ENCODE results near the gene DDX49. TPM values are rescaled to one million over a fixed set of nuclear protein-coding genes. Genes with fewer than 3 reads are reported as not detected.

Gene DDX49
- total RNA-seq, 1 experiment from 2014 or later: 47.9 TPM

DNA sequence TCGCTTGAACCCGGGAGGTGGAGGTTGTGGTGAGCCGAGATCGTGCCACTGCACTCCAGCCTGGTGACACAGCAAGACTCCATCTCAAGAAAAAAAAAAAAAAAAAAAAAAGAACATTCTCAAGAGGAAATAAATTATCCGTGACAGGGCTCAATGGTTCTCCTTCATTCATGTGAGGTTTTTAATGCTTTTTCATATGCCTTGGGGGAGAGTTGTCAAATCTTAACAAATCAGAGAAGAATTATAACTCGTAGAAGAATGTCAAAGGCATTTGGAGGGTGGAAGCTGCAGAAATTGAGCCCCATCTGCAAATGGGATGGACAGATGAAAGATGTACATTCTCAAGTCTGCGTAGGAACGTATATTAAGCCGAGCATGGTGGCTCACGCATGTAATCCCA is 56.4 kb downstream of the DDX49 start:
- no peaks in the 10 kb centered on the region for H3K36me3 Mint-ChIP-seq
- DNase-seq (ENCODE audit: low spot score) (no peak), ATAC-seq (no peak)
- H3K27ac Mint-ChIP-seq: no peak overlapping the region
- no peaks in the 10 kb centered on the region for H3K9me3 Mint-ChIP-seq
- no peaks in the 10 kb centered on the region for H3K4me1 Mint-ChIP-seq
- CTCF ChIA-PET: interaction anchor here (1.5 kb wide), 1 partner anchor 11 kb away, joined by 6 read pairs; no protein-coding TSS in a partner anchor
- H3K4me3 Mint-ChIP-seq: no peak overlapping the region
- peaks cover 5% of the 10 kb centered on the region for H3K27me3 Mint-ChIP-seq (ENCODE audit: low read depth)
- POLR2A ChIA-PET: no interaction called here
- TF ChIP-seq TEAD1 (CRISPR knock-in tag; IDR thresholded peaks at IDR 0.05) (no peak), CREM (CRISPR knock-in tag; IDR thresholded peaks at IDR 0.05) (no peak), ETV6 (CRISPR knock-in tag; IDR thresholded peaks at IDR 0.05) (no peak), ZNF317 (CRISPR knock-in tag; IDR thresholded peaks at IDR 0.05; ENCODE audit: borderline replicate concordance, low read depth) (no peak), SMAD3 (CRISPR knock-in tag; IDR thresholded peaks at IDR 0.05; ENCODE audit: borderline replicate concordance) (no peak)

Other genes with a start within 250 kb of the DDX49 start
- gene CRTC1, start 236.0 kb upstream of the DDX49 start, total RNA-seq (2021): 12.3 to 17.0 TPM (median 16.3 TPM) in 3 replicates
- gene COMP, start 128.4 kb upstream of the DDX49 start, total RNA-seq (2021): 0.13 to 0.18 TPM (median 0.16 TPM) in 3 replicates
- gene UPF1, start 87.8 kb upstream of the DDX49 start, total RNA-seq (2021): 77.3 to 82.5 TPM (median 81.9 TPM) in 3 replicates
- 14.7 to 24.5 TPM (median 22.6 TPM) in 3 replicates for gene CERS1, start 23.6 kb upstream of the DDX49 start, total RNA-seq (2021)
- 224 to 240 TPM (median 228 TPM) in 3 replicates for gene COPE, start 328 bp upstream of the DDX49 start, total RNA-seq (2021)
- gene HOMER3, start 21.5 kb downstream of the DDX49 start, total RNA-seq (2021): 28.2 to 32.4 TPM (median 32.2 TPM) in 3 replicates
- gene SUGP2, start 113.8 kb downstream of the DDX49 start, total RNA-seq (2021): 156 to 160 TPM (median 156 TPM) in 3 replicates
- 47.9 to 58.8 TPM (median 49.9 TPM) in 3 replicates for gene ARMC6, start 113.9 kb downstream of the DDX49 start, total RNA-seq (2021)
- gene SLC25A42, start 144.3 kb downstream of the DDX49 start, total RNA-seq (2021): 8.1 to 9.2 TPM (median 8.7 TPM) in 3 replicates
- gene TMEM161A, start 218.8 kb downstream of the DDX49 start, total RNA-seq (2021): 46.0 to 53.4 TPM (median 51.8 TPM) in 3 replicates

Data from WTC11 (cell line).